ENCODE results near the gene PATL2.

- TF ChIP-seq CTCF (IDR thresholded peaks at IDR 0.05; ENCODE audit: low read depth, low read length) = no peak
- TF ChIP-seq POLR2A (IDR thresholded peaks at IDR 0.05; ENCODE audit: extremely low read depth, insufficient read length) = no peak
- no peak for TF ChIP-seq MAX (IDR thresholded peaks at IDR 0.05; ENCODE audit: low read depth, low read length)
- TF ChIP-seq MYC (IDR thresholded peaks at IDR 0.05; ENCODE audit: low read depth, low read length) = no peak
Measured at GRCh38 chr15:44753345-44753744, 42.2 kb upstream of the PATL2 start.

Measured in NB4 (cell line).